ENCODE measurements around the gene RNF224. TPM values are rescaled to one million over a fixed set of nuclear protein-coding genes. Genes with fewer than 3 reads are reported as not detected.

Gene RNF224
- total RNA-seq, 4 donors from 2014 or later: 0.21 TPM; not detected in 3

GRCh38 chr9:137228968-137229896 is 1.9 kb downstream of the RNF224 start:
- no peak for DNase-seq
- intact Hi-C loops (cut with DNase I; ENCODE audit: low total_unique reads): loop anchor here (10.0 kb wide), 1 partner anchor 114 kb away; the partner anchor contains the start of gene DPP7
- Histone ChIP-seq H3K27ac (no peak overlapping the region), H3K9me3 (no peaks in the 10 kb centered on the region), H3K4me1 (no peaks in the 10 kb centered on the region), H3K27me3 (peaks cover 9 to 29% of the 10 kb centered on the region in 2 donors), H3K36me3 (no peaks in the 10 kb centered on the region), H3K4me3 (no peak overlapping the region)
- no peak for TF ChIP-seq CTCF (IDR thresholded peaks at IDR 0.05)
- TF ChIP-seq POLR2A (IDR thresholded peaks at IDR 0.05): no peak

GRCh38 chr9:137229903-137230704 is 2.8 kb downstream of the RNF224 start:
- DNase-seq: no peak
- Histone ChIP-seq H3K27me3 (peaks cover 9 to 29% of the 10 kb centered on the region in 2 donors), H3K4me3 (no peak overlapping the region), H3K36me3 (no peaks in the 10 kb centered on the region), H3K27ac (no peak overlapping the region), H3K4me1 (no peaks in the 10 kb centered on the region), H3K9me3 (no peaks in the 10 kb centered on the region)
- TF ChIP-seq CTCF (IDR thresholded peaks at IDR 0.05) (no peak), POLR2A (IDR thresholded peaks at IDR 0.05) (no peak)
- intact Hi-C loops (cut with DNase I; ENCODE audit: low total_unique reads): loop anchor here (10.0 kb wide), 1 partner anchor 115 kb away; the partner anchor contains the start of gene DPP7

GRCh38 chr9:137230705-137231371 is 3.5 kb downstream of the RNF224 start, which contains the start of gene SLC34A3:
Gene SLC34A3 (plus strand): TSS chr9:137230901. CDS start chr9:137231703, 802 bp downstream.
- H3K9me3 ChIP-seq: no peaks in the 10 kb centered on the region
- H3K36me3 ChIP-seq: no peaks in the 10 kb centered on the region
- no peak for TF ChIP-seq CTCF (IDR thresholded peaks at IDR 0.05)
- no peak for TF ChIP-seq POLR2A (IDR thresholded peaks at IDR 0.05)
- peaks cover 9 to 29% of the 10 kb centered on the region in 2 donors for H3K27me3 ChIP-seq
- no peak within 1 kb of the TSS for H3K27ac ChIP-seq
- intact Hi-C loops (cut with DNase I; ENCODE audit: low total_unique reads): no loop called here
- no peak within 1 kb of the TSS for H3K4me3 ChIP-seq
- DNase-seq: no peak
- H3K4me1 ChIP-seq: no peaks in the 10 kb centered on the region

GRCh38 chr9:137231372-137232039 is 4.2 kb downstream of the RNF224 start:
- no peaks in the 10 kb centered on the region for H3K9me3 ChIP-seq

More at GRCh38 chr9:137231372-137232039, 4.2 kb downstream of the RNF224 start:
- Histone ChIP-seq H3K4me1 (peaks cover 0 to 6% of the 10 kb centered on the region in 2 donors), H3K36me3 (no peaks in the 10 kb centered on the region), H3K27ac (no peak overlapping the region), H3K27me3 (peaks cover 9 to 29% of the 10 kb centered on the region in 2 donors), H3K4me3 (no peak overlapping the region)
- intact Hi-C loops (cut with DNase I; ENCODE audit: low total_unique reads): no loop called here
- DNase-seq: no peak
- no peak for TF ChIP-seq POLR2A (IDR thresholded peaks at IDR 0.05)
- TF ChIP-seq CTCF (IDR thresholded peaks at IDR 0.05): no peak
